ENCODE data around the gene FRMD1.
A peak's percentile ranks its signal among the peaks of the same experiment; 100 is the strongest.

Gene FRMD1

DNA sequence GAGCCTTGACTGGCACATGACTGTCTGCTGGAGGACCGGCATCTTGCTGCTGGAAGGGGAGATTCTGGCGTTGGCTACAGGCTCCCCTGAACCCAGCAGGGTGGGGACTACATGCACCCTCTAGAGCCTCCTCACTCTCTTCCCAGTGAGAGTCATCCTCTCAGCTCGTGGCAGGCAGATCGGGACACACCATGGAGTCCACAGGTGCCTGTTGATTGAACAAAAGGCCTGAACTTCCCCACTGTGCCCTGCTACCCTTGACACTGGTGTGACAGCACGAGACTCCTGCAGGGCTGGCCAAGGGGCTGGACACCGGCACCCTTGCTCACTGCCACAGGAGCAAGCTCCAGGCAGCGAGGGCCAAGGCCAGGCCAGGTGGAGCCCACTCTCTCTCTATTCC, 8.2 kb downstream of the FRMD1 start:
- Histone ChIP-seq H4K91ac (ENCODE audit: low read length) (no peak overlapping the region), H2BK5ac (ENCODE audit: low read depth, low read length, poor library complexity, severe bottlenecking) (no peak overlapping the region), H3K4me3 (ENCODE audit: insufficient read depth in 1 of 2, low read depth in 1 of 2, low read length in 2 of 2) (no peak overlapping the region), H2AK5ac (ENCODE audit: low read length, severe bottlenecking) (no peak overlapping the region), H3K27ac (ENCODE audit: low read length, poor library complexity, severe bottlenecking) (no peak overlapping the region), H2BK15ac (ENCODE audit: low read depth, poor library complexity, severe bottlenecking) (no peak overlapping the region), H3K14ac (ENCODE audit: low read length in 2 of 2) (peak overlapping the region in 1 of 2 experiments; percentile 41), H2BK12ac (ENCODE audit: low read length in 2 of 2) (no peak overlapping the region), H3K9me3 (ENCODE audit: control insufficient read depth, low read length) (no peaks in the 10 kb centered on the region), H3K18ac (ENCODE audit: low read depth in 1 of 2, low read length in 2 of 2) (no peak overlapping the region), H2AFZ (ENCODE audit: low read depth, low read length) (no peak overlapping the region), H3K27me3 (ENCODE audit: control insufficient read depth in 1 of 2, insufficient read depth in 1 of 2, low read length in 2 of 2) (peaks cover 32 to 34% of the 10 kb centered on the region in 2 experiments), H4K8ac (ENCODE audit: low read length) (no peak overlapping the region), H3K36me3 (ENCODE audit: control insufficient read depth in 1 of 2, insufficient read depth in 2 of 2, low read depth in 1 of 2, low read length in 2 of 2) (no peaks in the 10 kb centered on the region), H3K23ac (ENCODE audit: low read length in 2 of 2) (no peak overlapping the region), H3K4me2 (ENCODE audit: low read length, poor library complexity, severe bottlenecking) (no peak overlapping the region), H3K79me1 (replicated peaks; ENCODE audit: low read length, poor library complexity, severe bottlenecking) (no peaks in the 10 kb centered on the region), H3K4ac (ENCODE audit: low read depth in 1 of 2, low read length in 2 of 2) (no peak overlapping the region), H3K9ac (ENCODE audit: low read length) (no peak overlapping the region), H2BK120ac (ENCODE audit: low read depth, low read length) (no peak overlapping the region), H3K4me1 (ENCODE audit: control insufficient read depth, insufficient read depth, low read depth, low read length) (no peaks in the 10 kb centered on the region)
- DNase-seq = no peak
- WGBS = 82% methylated on average over 7 of the region's 7 CpGs

DNA sequence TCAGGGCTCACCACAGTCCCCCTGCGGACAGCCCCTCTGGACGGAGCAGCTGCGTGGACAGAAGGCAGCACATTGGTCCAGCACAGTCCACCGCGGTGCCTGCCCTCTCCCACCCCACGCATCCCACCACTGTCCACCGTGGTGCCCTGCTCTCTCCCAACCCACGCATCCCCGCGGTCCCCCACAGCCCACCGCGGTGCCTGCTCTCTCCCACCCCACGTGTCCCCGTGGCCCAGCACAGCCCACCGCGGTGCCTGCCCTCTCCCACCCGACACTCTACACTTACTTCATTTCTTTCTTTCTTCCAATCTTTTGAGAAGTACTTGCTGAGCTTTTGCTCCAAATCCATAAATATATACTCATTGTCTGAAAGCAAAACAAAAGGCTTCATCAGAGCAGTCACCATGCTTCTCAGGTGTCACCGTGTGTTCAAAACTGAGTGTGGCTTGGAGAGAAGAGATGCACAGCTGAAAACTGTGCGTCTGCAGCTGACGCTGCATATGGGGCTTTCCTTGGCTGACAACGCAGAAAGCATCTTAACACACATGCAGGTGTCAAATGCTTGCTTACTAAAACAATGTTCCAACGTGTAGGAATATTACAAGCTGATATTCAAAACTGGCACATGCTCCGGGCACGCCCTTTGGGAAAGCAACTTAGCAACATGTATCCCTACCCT, 11.8 kb downstream of the FRMD1 start:
- H3K4me3 ChIP-seq (ENCODE audit: insufficient read depth in 1 of 2, low read depth in 1 of 2, low read length in 2 of 2) = no peak overlapping the region
- H2BK15ac ChIP-seq (ENCODE audit: low read depth, poor library complexity, severe bottlenecking) = no peak overlapping the region
- H2AFZ ChIP-seq (ENCODE audit: low read depth, low read length) = no peak overlapping the region
- H4K91ac ChIP-seq (ENCODE audit: low read length) = no peak overlapping the region
- H2AK5ac ChIP-seq (ENCODE audit: low read length, severe bottlenecking) = no peak overlapping the region
- no peak overlapping the region for H2BK5ac ChIP-seq (ENCODE audit: low read depth, low read length, poor library complexity, severe bottlenecking)
- H3K9me3 ChIP-seq (ENCODE audit: control insufficient read depth, low read length) = no peaks in the 10 kb centered on the region
- no peak overlapping the region for H3K14ac ChIP-seq (ENCODE audit: low read length in 2 of 2)
- WGBS = 95% methylated on average over 24 of the region's 24 CpGs
- H2BK12ac ChIP-seq (ENCODE audit: low read length in 2 of 2) = no peak overlapping the region
- no peak overlapping the region for H3K27ac ChIP-seq (ENCODE audit: low read length, poor library complexity, severe bottlenecking)
- no peak overlapping the region for H3K23ac ChIP-seq (ENCODE audit: low read length in 2 of 2)
- H4K8ac ChIP-seq (ENCODE audit: low read length) = no peak overlapping the region
- H3K27me3 ChIP-seq (ENCODE audit: control insufficient read depth in 1 of 2, insufficient read depth in 1 of 2, low read length in 2 of 2) = peaks cover 18 to 30% of the 10 kb centered on the region in 2 experiments
- H3K9ac ChIP-seq (ENCODE audit: low read length) = no peak overlapping the region
- no peaks in the 10 kb centered on the region for H3K79me1 ChIP-seq (replicated peaks; ENCODE audit: low read length, poor library complexity, severe bottlenecking)
- H3K4me1 ChIP-seq (ENCODE audit: control insufficient read depth, insufficient read depth, low read depth, low read length) = peaks cover 2% of the 10 kb centered on the region
- no peak overlapping the region for H2BK120ac ChIP-seq (ENCODE audit: low read depth, low read length)
- no peak overlapping the region for H3K18ac ChIP-seq (ENCODE audit: low read depth in 1 of 2, low read length in 2 of 2)
- no peak overlapping the region for H3K4ac ChIP-seq (ENCODE audit: low read depth in 1 of 2, low read length in 2 of 2)
- no peak for DNase-seq
- H3K4me2 ChIP-seq (ENCODE audit: low read length, poor library complexity, severe bottlenecking) = no peak overlapping the region
- H3K36me3 ChIP-seq (ENCODE audit: control insufficient read depth in 1 of 2, insufficient read depth in 2 of 2, low read depth in 1 of 2, low read length in 2 of 2) = no peaks in the 10 kb centered on the region

DNA sequence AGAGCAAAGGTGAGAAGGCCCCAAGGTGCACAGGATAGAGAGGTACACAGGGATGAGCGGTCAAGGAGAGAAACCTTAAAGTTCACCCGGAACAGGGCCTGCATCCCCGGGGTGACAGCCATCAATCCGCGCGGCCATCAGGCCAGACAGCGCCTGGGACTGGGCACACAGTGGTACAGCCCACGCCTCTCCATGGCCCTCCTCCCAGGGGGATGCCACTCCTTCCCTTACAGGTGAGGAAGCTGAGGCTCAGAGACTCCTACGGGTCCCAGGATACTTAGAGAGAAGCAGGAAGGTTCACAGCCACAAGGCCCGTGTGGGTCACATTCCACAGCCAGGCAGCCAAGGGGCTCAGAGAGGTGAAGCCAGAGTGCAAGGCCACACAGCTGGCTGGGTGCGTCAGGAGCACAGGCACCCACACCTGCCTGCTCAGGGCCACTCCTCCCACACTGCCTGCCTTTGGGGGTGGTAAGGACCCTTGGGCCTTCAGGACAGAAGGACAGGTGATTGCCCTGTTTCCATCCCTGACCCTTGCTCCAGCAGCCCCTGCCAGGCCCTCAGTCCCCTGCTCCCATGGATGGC, 14.7 kb downstream of the FRMD1 start:
- no peak overlapping the region for H2BK12ac ChIP-seq (ENCODE audit: low read length in 2 of 2)
- WGBS = 94% methylated on average over 11 of the region's 11 CpGs
- H3K36me3 ChIP-seq (ENCODE audit: control insufficient read depth in 1 of 2, insufficient read depth in 2 of 2, low read depth in 1 of 2, low read length in 2 of 2) = no peaks in the 10 kb centered on the region
- no peak overlapping the region for H2BK5ac ChIP-seq (ENCODE audit: low read depth, low read length, poor library complexity, severe bottlenecking)
- H3K9me3 ChIP-seq (ENCODE audit: control insufficient read depth, low read length) = no peaks in the 10 kb centered on the region
- no peak overlapping the region for H3K4me3 ChIP-seq (ENCODE audit: insufficient read depth in 1 of 2, low read depth in 1 of 2, low read length in 2 of 2)
- H2BK15ac ChIP-seq (ENCODE audit: low read depth, poor library complexity, severe bottlenecking) = no peak overlapping the region
- peaks cover 0 to 15% of the 10 kb centered on the region in 2 experiments for H3K27me3 ChIP-seq (ENCODE audit: control insufficient read depth in 1 of 2, insufficient read depth in 1 of 2, low read length in 2 of 2)
- H2AFZ ChIP-seq (ENCODE audit: low read depth, low read length) = no peak overlapping the region
- H3K23ac ChIP-seq (ENCODE audit: low read length in 2 of 2) = no peak overlapping the region
- DNase-seq = no peak
- H4K8ac ChIP-seq (ENCODE audit: low read length) = peak overlapping the region; percentile 7
- no peak overlapping the region for H3K14ac ChIP-seq (ENCODE audit: low read length in 2 of 2)
- no peaks in the 10 kb centered on the region for H3K79me1 ChIP-seq (replicated peaks; ENCODE audit: low read length, poor library complexity, severe bottlenecking)
- peak overlapping the region; percentile 70 for H4K91ac ChIP-seq (ENCODE audit: low read length)
- no peak overlapping the region for H3K9ac ChIP-seq (ENCODE audit: low read length)
- H2BK120ac ChIP-seq (ENCODE audit: low read depth, low read length) = no peak overlapping the region
- peaks cover 7% of the 10 kb centered on the region for H3K4me1 ChIP-seq (ENCODE audit: control insufficient read depth, insufficient read depth, low read depth, low read length)
- H2AK5ac ChIP-seq (ENCODE audit: low read length, severe bottlenecking) = no peak overlapping the region
- H3K18ac ChIP-seq (ENCODE audit: low read depth in 1 of 2, low read length in 2 of 2) = no peak overlapping the region
- no peak overlapping the region for H3K4me2 ChIP-seq (ENCODE audit: low read length, poor library complexity, severe bottlenecking)
- H3K4ac ChIP-seq (ENCODE audit: low read depth in 1 of 2, low read length in 2 of 2) = no peak overlapping the region
- no peak overlapping the region for H3K27ac ChIP-seq (ENCODE audit: low read length, poor library complexity, severe bottlenecking)

DNA sequence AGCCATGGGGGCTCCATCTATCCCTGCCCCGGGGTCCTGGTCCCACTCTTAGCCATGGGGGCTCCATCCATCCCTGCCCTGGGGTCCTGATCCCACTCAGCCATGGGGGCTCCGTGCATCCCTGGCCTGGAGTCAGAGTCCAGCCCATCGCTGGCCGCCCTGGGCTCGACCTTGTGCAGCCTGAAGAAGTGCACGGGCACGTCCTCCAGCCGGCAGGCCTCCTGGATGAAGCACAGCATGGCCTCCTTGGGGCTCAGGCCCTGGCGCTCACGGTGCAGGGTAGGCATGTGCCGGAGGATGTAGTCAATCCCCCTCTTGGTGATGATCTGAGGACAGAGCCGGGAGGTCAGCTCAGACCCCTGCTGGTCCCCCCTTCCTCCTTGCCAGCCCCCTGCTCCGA, 15.6 kb downstream of the FRMD1 start:
- H2BK15ac ChIP-seq (ENCODE audit: low read depth, poor library complexity, severe bottlenecking) = no peak overlapping the region

More for the DNA sequence above, 15.6 kb downstream of the FRMD1 start:
- Histone ChIP-seq H3K4me3 (ENCODE audit: insufficient read depth in 1 of 2, low read depth in 1 of 2, low read length in 2 of 2) (no peak overlapping the region), H3K18ac (ENCODE audit: low read depth in 1 of 2, low read length in 2 of 2) (no peak overlapping the region), H3K23ac (ENCODE audit: low read length in 2 of 2) (no peak overlapping the region), H3K4me1 (ENCODE audit: control insufficient read depth, insufficient read depth, low read depth, low read length) (peaks cover 7% of the 10 kb centered on the region), H3K14ac (ENCODE audit: low read length in 2 of 2) (no peak overlapping the region), H3K36me3 (ENCODE audit: control insufficient read depth in 1 of 2, insufficient read depth in 2 of 2, low read depth in 1 of 2, low read length in 2 of 2) (no peaks in the 10 kb centered on the region), H3K4me2 (ENCODE audit: low read length, poor library complexity, severe bottlenecking) (no peak overlapping the region), H2BK120ac (ENCODE audit: low read depth, low read length) (no peak overlapping the region), H3K79me1 (replicated peaks; ENCODE audit: low read length, poor library complexity, severe bottlenecking) (no peaks in the 10 kb centered on the region), H2BK12ac (ENCODE audit: low read length in 2 of 2) (no peak overlapping the region), H3K9ac (ENCODE audit: low read length) (no peak overlapping the region), H3K9me3 (ENCODE audit: control insufficient read depth, low read length) (no peaks in the 10 kb centered on the region), H3K27ac (ENCODE audit: low read length, poor library complexity, severe bottlenecking) (no peak overlapping the region), H4K91ac (ENCODE audit: low read length) (no peak overlapping the region), H3K4ac (ENCODE audit: low read depth in 1 of 2, low read length in 2 of 2) (no peak overlapping the region), H2AK5ac (ENCODE audit: low read length, severe bottlenecking) (no peak overlapping the region), H2AFZ (ENCODE audit: low read depth, low read length) (no peak overlapping the region), H4K8ac (ENCODE audit: low read length) (no peak overlapping the region), H2BK5ac (ENCODE audit: low read depth, low read length, poor library complexity, severe bottlenecking) (no peak overlapping the region), H3K27me3 (ENCODE audit: control insufficient read depth in 1 of 2, insufficient read depth in 1 of 2, low read length in 2 of 2) (peaks cover 0 to 9% of the 10 kb centered on the region in 2 experiments)
- no peak for DNase-seq
- 90% methylated on average over 13 of the region's 13 CpGs for WGBS

Data from mesenchymal stem cell (in vitro differentiated cells and primary cell).